ENCODE data around the gene PLPP1. TPM values are rescaled to one million over a fixed set of nuclear protein-coding genes. Genes with fewer than 3 reads are reported as not detected.

PLPP1 gene
- total and polyA plus RNA-seq, 2 of the 8 experiments (the other 6 are each of a cell fraction or from before 2014, with no cell fraction given): 43.7 to 91.3 TPM

DNA sequence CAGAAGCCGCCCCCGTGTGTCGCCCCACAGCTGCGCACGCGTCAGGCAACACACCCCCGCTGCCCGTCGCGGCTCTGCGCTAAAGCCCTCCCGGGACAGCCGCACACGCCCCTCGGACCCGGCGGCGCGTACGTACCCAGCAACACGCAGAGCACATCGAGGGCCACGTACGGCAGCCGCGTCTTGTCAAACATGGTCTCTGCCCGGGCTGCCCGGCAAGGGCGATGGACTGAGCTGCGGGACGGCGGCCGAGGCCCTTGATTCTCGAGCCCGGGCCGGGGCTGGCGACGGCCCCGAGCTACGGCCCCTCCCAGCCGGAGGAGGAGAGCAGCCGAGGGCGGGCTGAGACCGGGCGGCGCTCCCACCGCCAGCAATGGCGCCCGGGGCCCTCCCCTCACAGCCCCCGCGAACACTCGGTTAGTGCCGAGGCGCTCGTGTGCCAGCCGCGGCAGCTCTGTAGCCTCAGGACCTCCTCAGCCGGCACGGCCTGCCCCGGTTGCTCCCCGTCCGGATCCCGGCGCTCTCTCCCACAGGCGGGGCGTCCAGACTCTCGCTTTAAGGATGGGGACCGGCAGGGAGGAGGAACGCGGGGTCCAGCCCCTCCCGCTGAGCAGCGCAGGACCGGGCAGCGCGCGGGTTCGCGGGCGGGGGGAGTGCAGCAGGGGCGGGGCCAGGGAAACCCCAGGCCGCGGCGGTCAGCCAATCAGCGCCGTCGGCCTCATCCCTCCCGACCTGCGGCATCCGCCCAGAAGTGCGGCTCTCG is at the start of gene PLPP1 (continued):
- TF ChIP-seq, protein P1, sequence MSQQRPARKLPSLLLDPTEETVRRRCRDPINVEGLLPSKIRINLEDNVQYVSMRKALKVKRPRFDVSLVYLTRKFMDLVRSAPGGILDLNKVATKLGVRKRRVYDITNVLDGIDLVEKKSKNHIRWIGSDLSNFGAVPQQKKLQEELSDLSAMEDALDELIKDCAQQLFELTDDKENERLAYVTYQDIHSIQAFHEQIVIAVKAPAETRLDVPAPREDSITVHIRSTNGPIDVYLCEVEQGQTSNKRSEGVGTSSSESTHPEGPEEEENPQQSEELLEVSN (IDR thresholded peaks at IDR 0.05): peak; percentile 49; the same call in 1 of the 2 replicates
- TF ChIP-seq JUN (IDR thresholded peaks at IDR 0.05; ENCODE audit: low read depth, low read length) (no peak), BRCA1 (IDR thresholded peaks at IDR 0.05; ENCODE audit: low read depth, low read length) (no peak), CHD2 (IDR thresholded peaks at IDR 0.05; ENCODE audit: low read length) (no peak), KDM4A (IDR thresholded peaks at IDR 0.05; ENCODE audit: low read depth, low read length, severe bottlenecking) (peak; percentile 96), EZH2 (IDR thresholded peaks at IDR 0.05; ENCODE audit: low read depth, low read length, severe bottlenecking) (no peak), YY1 (IDR thresholded peaks at IDR 0.05; ENCODE audit: low read depth, low read length) (peak; percentile 87), KDM5A (IDR thresholded peaks at IDR 0.05; ENCODE audit: low read length) (no peak), HDAC6 (IDR thresholded peaks at IDR 0.05; ENCODE audit: low read depth, low read length) (no peak), FOSL1 (IDR thresholded peaks at IDR 0.05; ENCODE audit: insufficient read depth, low read depth, low read length) (no peak), JUND (IDR thresholded peaks at IDR 0.05; ENCODE audit: low read length) (no peak), NANOG (IDR thresholded peaks at IDR 0.05; ENCODE audit: insufficient read depth, low read depth, low read length, poor library complexity, severe bottlenecking) (no peak), ZNF274 (IDR thresholded peaks at IDR 0.05; ENCODE audit: borderline replicate concordance, extremely low read depth, low read length) (no peak), TAF7 (optimal IDR thresholded peaks at IDR 0.05; ENCODE audit: borderline replicate concordance, low read depth, low read length) (no peak), POLR2AphosphoS5 (IDR thresholded peaks at IDR 0.05; ENCODE audit: low read depth, low read length) (peak; percentile 15; the same call in 1 of the 2 replicates), EP300 (IDR thresholded peaks at IDR 0.05; ENCODE audit: borderline replicate concordance in 1 of 2, low read depth in 2 of 2, low read length in 2 of 2) (no peak), SIX5 (IDR thresholded peaks at IDR 0.05; ENCODE audit: low read depth, low read length) (no peak), POLR2A (IDR thresholded peaks at IDR 0.05; ENCODE audit: control extremely low read depth in 1 of 2, low read depth in 2 of 2, low read length in 2 of 2) (peak in 1 of 2 experiments; percentile 62; a peak in 1 of 3 replicates), RFX5 (IDR thresholded peaks at IDR 0.05; ENCODE audit: borderline replicate concordance, low read depth, low read length) (no peak)
- TF ChIP-seq, protein P2, sequence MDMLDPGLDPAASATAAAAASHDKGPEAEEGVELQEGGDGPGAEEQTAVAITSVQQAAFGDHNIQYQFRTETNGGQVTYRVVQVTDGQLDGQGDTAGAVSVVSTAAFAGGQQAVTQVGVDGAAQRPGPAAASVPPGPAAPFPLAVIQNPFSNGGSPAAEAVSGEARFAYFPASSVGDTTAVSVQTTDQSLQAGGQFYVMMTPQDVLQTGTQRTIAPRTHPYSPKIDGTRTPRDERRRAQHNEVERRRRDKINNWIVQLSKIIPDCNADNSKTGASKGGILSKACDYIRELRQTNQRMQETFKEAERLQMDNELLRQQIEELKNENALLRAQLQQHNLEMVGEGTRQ (IDR thresholded peaks at IDR 0.05; ENCODE audit: low read length): no peak
- TF ChIP-seq, protein P3, sequence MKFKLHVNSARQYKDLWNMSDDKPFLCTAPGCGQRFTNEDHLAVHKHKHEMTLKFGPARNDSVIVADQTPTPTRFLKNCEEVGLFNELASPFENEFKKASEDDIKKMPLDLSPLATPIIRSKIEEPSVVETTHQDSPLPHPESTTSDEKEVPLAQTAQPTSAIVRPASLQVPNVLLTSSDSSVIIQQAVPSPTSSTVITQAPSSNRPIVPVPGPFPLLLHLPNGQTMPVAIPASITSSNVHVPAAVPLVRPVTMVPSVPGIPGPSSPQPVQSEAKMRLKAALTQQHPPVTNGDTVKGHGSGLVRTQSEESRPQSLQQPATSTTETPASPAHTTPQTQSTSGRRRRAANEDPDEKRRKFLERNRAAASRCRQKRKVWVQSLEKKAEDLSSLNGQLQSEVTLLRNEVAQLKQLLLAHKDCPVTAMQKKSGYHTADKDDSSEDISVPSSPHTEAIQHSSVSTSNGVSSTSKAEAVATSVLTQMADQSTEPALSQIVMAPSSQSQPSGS (IDR thresholded peaks at IDR 0.05; ENCODE audit: low read length): no peak

Data from H1 (cell line).